SK-N-SH (cell line): ENCODE results near the gene PALLD. TPM values are rescaled to one million over a fixed set of nuclear protein-coding genes. Genes with fewer than 3 reads are reported as not detected.

ENCODE experiments used
- CTCF ChIA-PET: fragments of 300-600, 350-600 bp; formaldehyde crosslinking; extraction: SDS; loops from one replicate; lab custom pipeline; 2021; lab: Yijun Ruan, JAX
- POLR2A ChIA-PET: fragments of 350-600 bp; sonication (Branson Sonifier 250); formaldehyde crosslinking; extraction: SDS; loops from one replicate; lab custom pipeline; 2020; ENCODE audit warnings: antibody characterized with exemption, inconsistent platforms; lab: Yijun Ruan, JAX
- DNase-seq: peaks from one replicate; pipeline ENCODE4 v3.0.0; 2012
- H2AFZ ChIP-seq: fragments of 200-600 bp; sonication (generic); 2 replicates; pipeline ENCODE4 v1.8.1; 2016; ENCODE audit warnings: antibody characterized with exemption, mild to moderate bottlenecking, low read depth
- H3F3A ChIP-seq: fragments of 200-600 bp; sonication (generic); replicated peaks from 2 replicates; pipeline ENCODE3; 2016; ENCODE audit warnings: antibody characterized with exemption, mild to moderate bottlenecking; ENCODE audit not compliant: insufficient read depth
- H3K27ac ChIP-seq, 2 experiments: fragments of 200-500 bp in 1 of 2; fragments of 200-600 bp in 1 of 2; sonication (Bioruptor generic) in 1 of 2; sonication (generic), shearing (Covaris generic) in 1 of 2; 2 replicates each; pipeline versions ENCODE4 v1.5.1 to v1.6.1; 2014 to 2016; ENCODE audit warnings: low read depth in 2 of 2, inconsistent platforms in 1 of 2, low read length in 1 of 2, mild to moderate bottlenecking in 1 of 2, mixed read lengths in 1 of 2
- H3K27me3 ChIP-seq: fragments of 200-600 bp; sonication (generic), shearing (Covaris generic); 2 replicates; pipeline ENCODE4 v1.6.1; 2016; ENCODE audit warnings: mixed run types; ENCODE audit not compliant: insufficient read depth
- H3K36me3 ChIP-seq, 2 experiments: fragments of 200-500 bp in 1 of 2; fragments of 200-600 bp in 1 of 2; sonication (Bioruptor generic) in 1 of 2; sonication (generic) in 1 of 2; replicated peaks in 1 of 2; 2 replicates each; pipeline versions ENCODE3 to v1.5.1; 2014 to 2016; ENCODE audit warnings: low read length in 1 of 2, mild to moderate bottlenecking in 1 of 2; ENCODE audit not compliant: insufficient read depth in 2 of 2, control insufficient read depth in 1 of 2
- H3K4me1 ChIP-seq, 2 experiments: fragments of 200-500 bp in 1 of 2; fragments of 200-600 bp in 1 of 2; sonication (Bioruptor generic) in 1 of 2; sonication (generic), shearing (Covaris generic) in 1 of 2; 2 replicates each; pipeline versions ENCODE4 v1.5.1 to v1.6.1; 2014 to 2016; ENCODE audit warnings: low read depth in 1 of 2, low read length in 1 of 2, mixed run types in 1 of 2; ENCODE audit not compliant: insufficient read depth in 2 of 2, control insufficient read depth in 1 of 2
- H3K4me2 ChIP-seq: fragments of 200-600 bp; sonication (generic), shearing (Covaris generic); 2 replicates; pipeline ENCODE4 v1.6.1; 2017; ENCODE audit warnings: mixed run types
- H3K4me3 ChIP-seq, 2 experiments: fragments of 200-500 bp in 1 of 2; fragments of 200-600 bp in 1 of 2; sonication (Bioruptor generic) in 1 of 2; sonication (generic), shearing (Covaris generic) in 1 of 2; 2 replicates each; pipeline versions ENCODE4 v1.5.1 to v1.8.1; 2014 to 2016; ENCODE audit warnings: low read depth in 2 of 2, inconsistent platforms in 1 of 2, low read length in 1 of 2, mild to moderate bottlenecking in 1 of 2, mixed read lengths in 1 of 2, moderate library complexity in 1 of 2
- H3K79me2 ChIP-seq: fragments of 200-600 bp; sonication (generic); 2 replicates; pipeline ENCODE4 v1.8.1; 2017; ENCODE audit warnings: mild to moderate bottlenecking; ENCODE audit not compliant: insufficient read depth
- H3K9ac ChIP-seq: fragments of 200-600 bp; sonication (generic); 2 replicates; pipeline ENCODE4 v1.6.1; 2017; ENCODE audit warnings: mixed run types
- H3K9me2 ChIP-seq: fragments of 200-600 bp; sonication (generic); 2 replicates; pipeline ENCODE4 v1.6.1; 2017; ENCODE audit warnings: mixed run types
- H3K9me3 ChIP-seq: fragments of 200-600 bp; sonication (generic); 2 replicates; pipeline ENCODE4 v1.6.1; 2017; ENCODE audit warnings: mixed run types, mild to moderate bottlenecking, moderate library complexity
- H4K20me1 ChIP-seq: fragments of 200-600 bp; sonication (generic); 2 replicates; pipeline ENCODE4 v1.6.1; 2017; ENCODE audit warnings: mild to moderate bottlenecking, mixed run types; ENCODE audit not compliant: insufficient read depth
- CHD2 ChIP-seq: fragments of 150-350 bp; IDR thresholded peaks from 2 replicates; pipeline ENCODE4 v1.6.1; 2018; ENCODE audit warnings: low read length; ENCODE audit not compliant: partially characterized antibody
- FOXJ3 ChIP-seq: sonication (generic); formaldehyde crosslinking; IDR thresholded peaks from 2 replicates; pipeline ENCODE4 v1.5.1; 2020; ENCODE audit warnings: mild to moderate bottlenecking, missing genetic modification reagents
- GABPA ChIP-seq: IDR thresholded peaks from 2 replicates; pipeline ENCODE4 v1.4.0; 2012; ENCODE audit warnings: low read depth, mild to moderate bottlenecking
- IRF3 ChIP-seq: fragments of 150-350 bp; IDR thresholded peaks from 2 replicates; pipeline ENCODE4 v1.6.1; 2016; ENCODE audit warnings: mild to moderate bottlenecking, low read depth, low read length
- JUND ChIP-seq: IDR thresholded peaks from 2 replicates; pipeline ENCODE4 v1.4.0; 2012
- MEF2A ChIP-seq: IDR thresholded peaks from 2 replicates; pipeline ENCODE4 v1.4.0; 2012; ENCODE audit warnings: low read depth, borderline replicate concordance
- NRF1 ChIP-seq: IDR thresholded peaks from 2 replicates; pipeline ENCODE4 v1.6.1; 2012; ENCODE audit warnings: low read depth, mild to moderate bottlenecking, low read length
- RAD21 ChIP-seq: IDR thresholded peaks from 2 replicates; pipeline ENCODE4 v1.6.1; 2012; ENCODE audit warnings: mild to moderate bottlenecking, low read length
- RFX5 ChIP-seq: IDR thresholded peaks from 2 replicates; pipeline ENCODE4 v1.6.1; 2012; ENCODE audit warnings: mild to moderate bottlenecking, improper control_type of control experiment, low read length
- RXRA ChIP-seq: IDR thresholded peaks from 2 replicates; pipeline ENCODE4 v1.4.0; 2012; ENCODE audit warnings: low read depth, mild to moderate bottlenecking, borderline replicate concordance
- TAF1 ChIP-seq: IDR thresholded peaks from 2 replicates; pipeline ENCODE4 v1.6.1; 2012; ENCODE audit warnings: low read depth, mild to moderate bottlenecking, low read length, moderate library complexity, borderline replicate concordance
- TEAD4 ChIP-seq: IDR thresholded peaks from 2 replicates; pipeline ENCODE4 v1.4.0; 2012; ENCODE audit warnings: mild to moderate bottlenecking, borderline replicate concordance; ENCODE audit not compliant: insufficient read depth
- YY1 ChIP-seq: IDR thresholded peaks from 2 replicates; pipeline ENCODE4 v1.4.0; 2012; ENCODE audit warnings: low read depth, mild to moderate bottlenecking
- ZBTB33 ChIP-seq: IDR thresholded peaks from 2 replicates; pipeline ENCODE4 v1.4.0; 2012; ENCODE audit warnings: low read depth, borderline replicate concordance
- WGBS: methylation state at CpG from one replicate; pipeline ENCODE4 v1.1.6; 2017; ENCODE audit warnings: low lambda C conversion rate; 5-methylcytosine and 5-hydroxymethylcytosine counted together
- polyA plus RNA-seq, 3 experiments: library from polyadenylated mRNA; depleted of rRNA; stranded (reverse); fragments of >200 nt; gene quantifications; 2 replicates each; pipeline ENCODE4 v1.2.3, GENCODE V29; 2012
- TF ChIP-seq, protein P1 (sequence below): IDR thresholded peaks from 2 replicates; pipeline ENCODE4 v1.6.1; 2012; ENCODE audit warnings: mild to moderate bottlenecking, low read depth, low read length, moderate library complexity
- TF ChIP-seq, protein P2 (sequence below): fragments of 150-350 bp; IDR thresholded peaks from 2 replicates; pipeline ENCODE4 v1.6.1; 2017; ENCODE audit warnings: antibody characterized with exemption, low read length, low read depth, borderline replicate concordance
- TF ChIP-seq, protein P3 (sequence below): fragments of 200-600 bp; sonication (generic); IDR thresholded peaks from 2 replicates; pipeline ENCODE4 v1.6.1; 2017; ENCODE audit warnings: antibody characterized with exemption, mild to moderate bottlenecking, moderate library complexity

The PALLD gene
- polyA plus RNA-seq, 1 of the 3 experiments (the other 2 are of a cell fraction) = 33.0 TPM

GRCh38 chr4:168696280-168696679 is 199.4 kb downstream of the PALLD start:
- Histone ChIP-seq H3K9me2 (no peaks in the 10 kb centered on the region), H3K4me3 (no peak overlapping the region), H3K9ac (no peak overlapping the region), H3K9me3 (no peaks in the 10 kb centered on the region), H3F3A (peaks cover 5% of the 10 kb centered on the region), H3K4me2 (no peak overlapping the region), H4K20me1 (no peaks in the 10 kb centered on the region), H2AFZ (no peak overlapping the region), H3K4me1 (peaks cover 0 to 11% of the 10 kb centered on the region in 2 experiments; a peak in 2 of 4 replicates), H3K27me3 (no peaks in the 10 kb centered on the region), H3K79me2 (no peaks in the 10 kb centered on the region), H3K27ac (no peak overlapping the region), H3K36me3 (peaks cover 0 to 14% of the 10 kb centered on the region in 2 experiments)
- 96% methylated on average over 1 of the region's 1 CpG for WGBS
- ChIA-PET POLR2A (no interaction called here), CTCF (interaction anchor here (0.8 kb wide), 1 partner anchor 13 kb away, joined by 4 read pairs; no protein-coding TSS in a partner anchor)
- TF ChIP-seq, protein P1, sequence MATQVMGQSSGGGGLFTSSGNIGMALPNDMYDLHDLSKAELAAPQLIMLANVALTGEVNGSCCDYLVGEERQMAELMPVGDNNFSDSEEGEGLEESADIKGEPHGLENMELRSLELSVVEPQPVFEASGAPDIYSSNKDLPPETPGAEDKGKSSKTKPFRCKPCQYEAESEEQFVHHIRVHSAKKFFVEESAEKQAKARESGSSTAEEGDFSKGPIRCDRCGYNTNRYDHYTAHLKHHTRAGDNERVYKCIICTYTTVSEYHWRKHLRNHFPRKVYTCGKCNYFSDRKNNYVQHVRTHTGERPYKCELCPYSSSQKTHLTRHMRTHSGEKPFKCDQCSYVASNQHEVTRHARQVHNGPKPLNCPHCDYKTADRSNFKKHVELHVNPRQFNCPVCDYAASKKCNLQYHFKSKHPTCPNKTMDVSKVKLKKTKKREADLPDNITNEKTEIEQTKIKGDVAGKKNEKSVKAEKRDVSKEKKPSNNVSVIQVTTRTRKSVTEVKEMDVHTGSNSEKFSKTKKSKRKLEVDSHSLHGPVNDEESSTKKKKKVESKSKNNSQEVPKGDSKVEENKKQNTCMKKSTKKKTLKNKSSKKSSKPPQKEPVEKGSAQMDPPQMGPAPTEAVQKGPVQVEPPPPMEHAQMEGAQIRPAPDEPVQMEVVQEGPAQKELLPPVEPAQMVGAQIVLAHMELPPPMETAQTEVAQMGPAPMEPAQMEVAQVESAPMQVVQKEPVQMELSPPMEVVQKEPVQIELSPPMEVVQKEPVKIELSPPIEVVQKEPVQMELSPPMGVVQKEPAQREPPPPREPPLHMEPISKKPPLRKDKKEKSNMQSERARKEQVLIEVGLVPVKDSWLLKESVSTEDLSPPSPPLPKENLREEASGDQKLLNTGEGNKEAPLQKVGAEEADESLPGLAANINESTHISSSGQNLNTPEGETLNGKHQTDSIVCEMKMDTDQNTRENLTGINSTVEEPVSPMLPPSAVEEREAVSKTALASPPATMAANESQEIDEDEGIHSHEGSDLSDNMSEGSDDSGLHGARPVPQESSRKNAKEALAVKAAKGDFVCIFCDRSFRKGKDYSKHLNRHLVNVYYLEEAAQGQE = no peak
- TF ChIP-seq RFX5 = no peak
- TF ChIP-seq, protein P2, sequence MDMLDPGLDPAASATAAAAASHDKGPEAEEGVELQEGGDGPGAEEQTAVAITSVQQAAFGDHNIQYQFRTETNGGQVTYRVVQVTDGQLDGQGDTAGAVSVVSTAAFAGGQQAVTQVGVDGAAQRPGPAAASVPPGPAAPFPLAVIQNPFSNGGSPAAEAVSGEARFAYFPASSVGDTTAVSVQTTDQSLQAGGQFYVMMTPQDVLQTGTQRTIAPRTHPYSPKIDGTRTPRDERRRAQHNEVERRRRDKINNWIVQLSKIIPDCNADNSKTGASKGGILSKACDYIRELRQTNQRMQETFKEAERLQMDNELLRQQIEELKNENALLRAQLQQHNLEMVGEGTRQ = no peak
- TF ChIP-seq MEF2A = no peak
- TF ChIP-seq JUND = no peak
- no peak for TF ChIP-seq ZBTB33
- TF ChIP-seq TAF1 = no peak
- no peak for TF ChIP-seq CHD2
- no peak for TF ChIP-seq NRF1
- TF ChIP-seq RXRA = no peak
- TF ChIP-seq YY1 = no peak
- no peak for TF ChIP-seq IRF3
- TF ChIP-seq RAD21 = no peak
- TF ChIP-seq FOXJ3 (CRISPR knock-in tag) = no peak
- TF ChIP-seq GABPA = no peak
- no peak for TF ChIP-seq TEAD4
- TF ChIP-seq, protein P3, sequence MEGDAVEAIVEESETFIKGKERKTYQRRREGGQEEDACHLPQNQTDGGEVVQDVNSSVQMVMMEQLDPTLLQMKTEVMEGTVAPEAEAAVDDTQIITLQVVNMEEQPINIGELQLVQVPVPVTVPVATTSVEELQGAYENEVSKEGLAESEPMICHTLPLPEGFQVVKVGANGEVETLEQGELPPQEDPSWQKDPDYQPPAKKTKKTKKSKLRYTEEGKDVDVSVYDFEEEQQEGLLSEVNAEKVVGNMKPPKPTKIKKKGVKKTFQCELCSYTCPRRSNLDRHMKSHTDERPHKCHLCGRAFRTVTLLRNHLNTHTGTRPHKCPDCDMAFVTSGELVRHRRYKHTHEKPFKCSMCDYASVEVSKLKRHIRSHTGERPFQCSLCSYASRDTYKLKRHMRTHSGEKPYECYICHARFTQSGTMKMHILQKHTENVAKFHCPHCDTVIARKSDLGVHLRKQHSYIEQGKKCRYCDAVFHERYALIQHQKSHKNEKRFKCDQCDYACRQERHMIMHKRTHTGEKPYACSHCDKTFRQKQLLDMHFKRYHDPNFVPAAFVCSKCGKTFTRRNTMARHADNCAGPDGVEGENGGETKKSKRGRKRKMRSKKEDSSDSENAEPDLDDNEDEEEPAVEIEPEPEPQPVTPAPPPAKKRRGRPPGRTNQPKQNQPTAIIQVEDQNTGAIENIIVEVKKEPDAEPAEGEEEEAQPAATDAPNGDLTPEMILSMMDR = no peak
- DNase-seq = no peak
